NOMO-1 (cell line): ENCODE results near the gene DIP2C.
A peak's percentile ranks its signal among the peaks of the same experiment; 100 is the strongest.

Experiments used
- DNase-seq, 2 experiments: peaks; one replicate each; lab custom pipeline; 2025; ENCODE audit not compliant: unreplicated experiment in 2 of 2; lab: John Stamatoyannopoulos, UW

DIP2C gene

DNA sequence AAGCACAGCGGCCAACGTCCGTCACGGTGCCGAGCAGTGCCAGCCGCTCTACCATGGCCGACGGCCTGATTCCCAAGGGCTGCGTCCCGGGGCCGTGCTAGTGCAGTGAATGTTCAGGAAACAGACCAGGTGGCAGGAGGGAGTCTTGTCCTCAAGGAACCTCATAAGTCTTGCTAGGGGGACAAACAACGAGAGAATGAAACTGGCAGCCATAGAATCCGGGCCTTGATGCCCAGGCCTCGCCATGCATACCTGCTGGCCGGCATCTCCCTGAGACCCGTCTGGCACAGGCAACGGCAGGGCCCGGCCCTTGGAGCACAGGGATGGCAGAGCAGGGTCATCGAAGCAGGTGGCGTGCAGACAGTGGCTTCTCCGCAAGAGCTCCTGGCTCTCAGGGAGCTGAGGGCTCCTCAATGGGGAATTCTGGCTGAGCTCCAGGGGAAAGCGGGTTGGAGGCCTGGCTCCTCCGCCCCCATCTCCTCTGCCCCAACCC is 58.8 kb downstream of the DIP2C start:
- DNase-seq, result no peak

DNA sequence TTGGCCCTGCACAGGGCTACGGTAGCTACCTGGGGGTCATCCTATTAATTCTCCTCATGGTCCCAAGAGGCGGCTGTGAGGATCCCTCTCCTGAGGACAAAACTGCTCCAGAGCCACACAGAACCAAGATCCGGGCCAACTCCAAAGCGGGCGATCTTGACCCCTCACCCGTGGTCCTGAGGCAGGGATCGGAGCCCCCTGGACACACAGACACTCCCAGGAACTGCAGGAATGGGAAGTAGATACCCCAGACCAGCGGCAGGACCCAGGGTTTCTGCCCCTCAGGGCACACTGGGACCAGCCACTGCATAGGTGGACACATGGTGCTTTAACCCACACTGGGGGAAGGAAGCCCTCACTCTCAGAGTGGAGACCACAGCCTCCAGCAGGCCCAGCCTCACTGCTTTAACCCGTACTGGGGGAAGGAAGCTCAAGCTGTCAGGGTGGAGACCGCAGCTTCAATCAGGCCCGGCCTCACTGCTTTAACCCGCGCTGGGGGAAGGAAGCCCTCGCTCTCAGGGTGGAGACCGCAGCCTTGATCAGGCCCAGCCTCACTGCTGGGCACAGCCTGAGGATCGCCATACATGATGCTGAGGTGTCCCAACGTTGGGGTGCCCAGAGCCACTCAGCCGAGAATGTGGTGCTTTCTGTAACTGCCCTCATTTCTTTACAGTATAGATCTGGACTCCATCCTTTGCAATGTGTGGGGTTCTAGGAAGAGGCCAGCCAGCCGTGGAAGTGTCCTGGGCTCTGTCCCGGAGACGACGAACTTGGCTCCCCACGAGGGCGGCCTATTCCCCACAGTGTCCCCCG is 60.1 kb downstream of the DIP2C start:
- no peak for DNase-seq

DNA sequence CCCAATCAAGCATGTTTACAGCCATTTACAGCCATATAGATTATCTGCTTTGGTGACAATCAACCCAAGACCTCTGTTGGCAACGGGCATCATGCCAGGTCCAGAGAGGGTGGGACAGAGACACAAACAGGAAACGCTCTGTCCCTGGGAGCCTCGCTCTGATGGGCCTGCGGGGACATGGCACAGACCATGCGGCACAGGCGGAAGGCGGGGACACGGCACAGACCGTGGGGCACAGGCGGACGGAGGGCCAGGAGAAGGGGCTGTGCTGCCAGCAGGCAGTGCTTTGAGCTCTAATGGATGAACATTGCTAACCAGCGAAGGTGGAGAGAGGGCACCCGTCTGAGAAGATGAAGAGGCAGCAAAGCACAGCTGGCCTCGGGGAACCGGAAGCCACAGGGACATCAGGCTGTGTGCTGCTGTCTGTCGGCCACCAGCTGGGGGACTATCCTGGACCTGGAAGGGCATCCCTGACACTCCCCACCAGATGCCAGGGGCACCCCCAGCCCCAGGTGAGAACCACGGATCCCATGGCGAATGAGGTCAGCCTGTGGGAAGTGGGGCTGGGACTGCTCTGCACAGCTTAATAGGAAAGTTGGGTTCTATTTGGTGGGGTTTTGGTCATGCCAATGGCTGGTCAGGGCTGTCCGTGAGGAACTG is 61.0 kb downstream of the DIP2C start:
- DNase-seq, result no peak

DNA sequence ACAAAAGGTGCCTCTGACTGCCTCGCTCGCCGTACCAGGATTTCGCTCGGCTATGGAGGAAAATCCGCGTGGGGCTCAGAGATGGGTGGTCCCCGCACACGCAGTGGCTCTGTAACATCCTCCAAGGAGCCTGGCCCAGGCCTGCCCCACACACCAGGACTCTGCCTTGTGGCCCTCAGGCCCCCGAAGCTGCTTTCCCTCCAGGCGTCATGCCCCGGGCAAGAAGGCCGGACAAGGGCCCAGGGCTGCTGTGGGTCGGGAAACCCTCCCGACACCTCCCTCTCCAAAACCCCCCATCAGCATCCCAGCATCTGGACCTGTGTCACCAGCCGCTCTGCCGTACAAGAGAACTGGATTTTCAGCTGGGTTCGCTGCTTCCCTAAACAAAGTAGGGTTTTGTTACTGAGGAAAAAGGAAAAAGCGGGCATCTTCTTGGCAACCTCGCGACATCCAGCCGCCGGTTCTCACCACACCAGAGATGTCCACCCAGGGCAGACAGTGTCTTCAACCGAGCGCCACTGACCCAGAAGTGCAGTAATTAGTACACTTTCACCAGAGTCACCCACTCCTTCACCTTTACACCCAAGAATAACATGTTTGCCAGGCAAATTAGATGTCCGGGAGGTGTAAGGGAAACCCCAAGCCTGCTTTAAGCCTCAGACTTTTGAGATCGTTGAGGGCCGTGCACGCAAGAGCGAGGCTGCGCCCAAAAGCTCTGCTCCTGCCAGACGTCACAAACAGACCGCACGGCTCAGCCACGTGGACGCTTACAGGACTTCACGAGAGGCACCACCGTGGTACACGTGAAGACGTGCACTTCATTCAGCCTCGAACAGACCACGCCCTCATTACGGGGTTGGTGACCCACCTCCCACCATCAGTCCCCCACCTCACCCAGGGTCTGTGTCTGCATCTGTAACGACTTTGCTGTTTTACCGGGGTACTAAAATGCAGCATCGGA is 62.2 kb downstream of the DIP2C start:
- no peak for DNase-seq

DNA sequence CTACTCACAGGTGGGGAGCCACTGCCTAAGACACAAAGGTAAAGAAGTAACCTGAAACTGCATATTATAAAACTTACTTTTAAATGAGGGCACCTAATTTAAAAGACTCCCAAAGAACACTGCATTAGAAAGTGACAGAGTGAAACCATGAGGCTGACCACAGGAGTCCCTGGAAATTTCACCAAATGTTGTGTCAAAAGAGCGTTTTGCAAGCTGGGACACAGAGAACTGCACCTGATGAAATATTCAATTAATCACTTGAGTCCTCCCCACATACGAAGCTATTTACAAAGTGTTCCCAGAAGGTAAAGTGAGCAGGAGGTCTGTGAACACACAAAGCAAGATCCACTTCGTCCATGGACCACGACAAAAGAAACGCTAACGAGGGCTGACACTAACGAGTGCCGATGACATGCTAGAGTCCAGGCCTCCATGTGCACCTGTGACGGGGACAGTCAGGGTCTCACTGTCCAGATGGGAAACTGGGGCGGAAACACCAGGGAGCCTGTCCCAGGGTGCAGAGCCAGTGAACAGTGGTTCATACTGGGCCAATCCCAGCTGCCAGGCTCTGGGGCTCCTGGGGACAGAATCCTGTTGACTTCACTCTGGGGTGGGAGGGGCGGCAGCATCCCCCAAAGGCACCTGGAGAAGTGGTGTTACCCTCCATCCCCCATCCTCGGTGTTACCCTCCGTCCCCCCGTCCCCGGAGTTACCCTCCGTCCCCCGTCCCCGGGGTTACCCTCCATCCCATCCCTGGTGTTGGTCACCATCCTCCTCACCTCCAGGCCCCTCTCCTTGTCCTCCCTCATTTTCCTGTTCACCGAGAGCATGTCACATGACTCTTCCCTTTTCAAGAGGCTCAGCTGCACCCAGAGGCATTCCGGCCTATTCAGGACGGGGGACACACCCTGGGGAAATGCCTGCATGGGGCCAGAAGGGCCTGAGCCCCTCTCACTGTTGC is 63.4 kb downstream of the DIP2C start:
- no peak for DNase-seq

DNA sequence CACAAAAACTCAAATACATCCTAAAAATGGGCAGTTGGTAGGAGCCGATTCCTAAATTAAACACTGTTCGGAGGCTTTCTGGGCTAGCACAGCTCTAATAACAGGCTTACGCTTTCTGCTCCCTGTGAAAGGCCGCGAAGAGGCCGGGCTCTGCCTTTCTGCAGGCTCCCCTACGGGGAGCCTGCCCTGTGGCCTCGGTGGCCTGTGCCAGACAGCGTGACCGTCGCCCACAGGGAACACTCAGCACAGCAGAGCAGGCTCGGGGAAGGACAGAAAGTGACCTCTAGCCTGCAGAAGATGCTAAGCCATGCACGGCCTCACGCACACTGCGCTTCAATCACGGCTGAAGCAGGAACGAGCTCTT is 64.2 kb downstream of the DIP2C start:
- DNase-seq, result no peak

DNA sequence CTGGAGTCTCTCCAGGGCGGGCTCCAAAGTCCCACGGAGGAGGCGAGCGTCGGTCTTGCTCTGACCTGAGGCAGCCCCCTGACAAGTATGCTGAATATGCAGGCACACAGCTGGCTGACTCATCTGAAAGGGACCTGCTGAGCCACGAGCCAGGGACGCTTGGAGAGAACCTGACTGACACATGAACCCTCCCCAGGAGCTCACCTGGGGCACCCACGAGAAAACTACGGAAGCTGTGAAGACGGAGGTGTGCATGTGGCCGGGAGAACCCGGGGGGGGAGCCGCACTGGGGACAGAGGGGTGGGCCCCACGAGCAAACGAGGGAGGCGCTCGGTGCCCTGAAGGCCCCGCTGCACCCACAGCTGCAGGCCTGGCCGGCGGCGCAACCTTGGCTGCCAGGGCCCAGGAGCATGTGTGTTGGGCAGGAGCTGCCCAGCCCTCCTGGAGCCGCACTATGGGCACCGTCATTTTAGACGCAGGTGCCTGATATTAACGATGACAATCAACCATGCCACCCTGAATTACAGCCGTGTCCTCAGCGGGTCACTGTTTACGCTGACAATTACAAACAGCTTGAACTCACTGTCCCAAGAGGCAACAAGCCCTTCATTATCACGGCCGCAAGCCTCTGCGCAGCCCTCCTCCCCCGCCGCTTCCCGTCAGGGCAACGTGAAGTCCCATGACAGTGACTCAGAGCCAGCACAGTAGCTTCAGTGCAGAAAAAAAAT is 64.7 kb downstream of the DIP2C start:
- no peak for DNase-seq

DNA sequence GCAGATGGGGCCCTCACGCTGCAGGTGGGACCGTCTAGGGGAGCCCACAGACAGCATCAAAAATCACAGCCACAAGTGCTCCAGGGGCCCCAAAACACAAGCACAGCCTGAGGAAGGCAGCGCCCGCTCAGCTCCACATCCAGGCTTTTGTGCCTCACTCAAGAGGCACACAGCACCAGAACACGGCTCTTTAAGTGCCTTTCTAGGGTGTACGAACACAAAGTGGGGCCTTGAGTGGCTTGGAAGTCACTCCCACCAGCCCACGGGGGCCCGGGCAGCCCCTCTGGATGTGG is 65.2 kb downstream of the DIP2C start:
- DNase-seq, result no peak

DNA sequence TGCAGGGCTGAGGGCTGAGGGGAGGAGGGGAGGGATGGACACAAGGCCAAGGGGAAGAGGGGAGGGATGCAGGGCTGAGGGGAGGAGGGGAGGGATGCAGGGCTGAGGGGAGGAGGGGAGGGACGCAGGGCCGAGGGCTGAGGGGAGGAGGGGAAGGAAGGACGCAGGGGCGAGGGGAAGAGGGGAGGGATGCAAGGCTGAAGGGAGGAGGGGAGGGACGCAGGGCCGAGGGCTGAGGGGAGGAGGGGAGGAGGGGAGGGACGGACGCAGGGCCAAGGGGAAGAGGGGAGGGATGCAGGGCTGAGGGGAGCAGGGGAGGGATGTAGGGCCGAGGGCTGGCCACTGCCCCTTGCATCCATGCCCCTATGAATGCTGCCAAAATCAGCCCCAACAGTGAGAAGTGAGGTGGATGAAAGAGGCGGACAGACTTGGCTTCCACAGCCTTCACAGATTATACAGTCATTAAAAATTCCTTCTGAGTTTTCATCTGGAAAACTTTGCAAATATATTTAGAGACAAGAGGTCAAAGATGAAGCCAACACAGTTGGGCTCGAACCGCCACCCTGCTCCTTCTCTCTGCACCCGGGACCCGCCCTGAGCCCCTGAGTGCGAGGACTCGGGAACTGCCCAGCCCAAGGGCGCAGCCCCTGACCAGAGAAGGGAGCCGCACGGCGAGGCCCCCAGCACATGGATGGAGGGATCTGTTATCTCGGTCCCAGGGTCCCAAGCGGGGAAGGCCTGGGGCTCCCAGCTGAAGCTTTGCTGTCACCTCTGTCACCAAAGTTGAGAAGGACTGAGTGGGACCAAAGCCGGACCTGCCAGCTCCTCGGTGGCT is 65.8 kb downstream of the DIP2C start:
- no peak for DNase-seq

DNA sequence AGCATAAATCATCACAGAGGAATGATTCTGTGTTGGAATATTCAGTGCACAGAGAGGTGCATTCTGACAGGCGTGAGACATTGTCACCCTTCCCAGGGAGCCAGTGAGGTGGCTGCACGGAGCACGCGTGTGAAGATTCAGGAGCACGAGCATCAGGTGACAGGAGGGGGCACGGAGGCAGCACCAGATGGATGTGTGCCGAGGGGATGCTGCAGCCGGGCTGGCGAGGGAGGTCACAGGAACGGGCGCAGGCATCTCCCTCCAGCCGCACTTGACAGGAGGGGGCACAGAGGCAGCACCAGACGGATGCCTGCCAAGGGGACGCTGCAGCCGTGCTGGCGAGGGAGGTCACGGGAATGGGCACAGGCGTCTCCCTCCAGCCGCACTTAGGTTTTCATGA is 66.5 kb downstream of the DIP2C start:
- DNase-seq, result no peak

DNA sequence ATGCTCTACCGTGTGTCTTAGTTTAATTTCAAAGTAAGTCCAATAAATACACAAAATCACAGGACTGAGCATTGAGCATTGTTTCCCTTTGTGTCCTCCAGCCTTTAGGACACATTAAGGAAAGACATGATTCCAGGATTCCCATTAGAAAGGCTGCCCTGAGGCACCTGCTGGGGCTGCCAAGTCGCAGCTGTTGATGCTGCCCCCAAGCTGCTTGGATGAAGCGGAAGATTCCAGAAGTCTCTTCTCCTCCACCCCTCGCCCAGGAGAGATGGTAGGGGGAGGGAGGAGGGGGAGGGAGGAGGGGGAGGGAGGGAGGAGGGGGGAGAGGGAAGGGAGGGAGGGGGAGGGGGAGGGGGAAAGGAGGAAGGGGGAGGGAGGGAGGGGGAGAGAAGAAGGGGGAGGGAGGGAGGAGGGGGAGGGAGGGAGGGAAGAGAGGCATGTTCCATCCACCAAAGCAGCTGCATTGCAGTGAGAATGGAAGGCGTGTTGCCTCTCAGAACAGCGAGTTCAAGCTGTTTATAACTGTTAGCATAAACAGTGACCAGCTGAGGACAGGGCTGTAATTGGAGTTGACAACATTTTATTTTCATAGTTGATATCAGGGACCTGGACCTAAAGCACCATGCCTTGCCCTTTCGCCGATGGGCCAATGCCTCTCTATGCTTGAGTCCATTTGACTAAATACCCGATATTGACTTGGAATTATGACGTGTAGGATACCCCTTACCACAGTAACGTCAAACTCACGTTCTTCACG is 67.3 kb downstream of the DIP2C start:
- DNase-seq, result peak; percentile 58 to 93

DNA sequence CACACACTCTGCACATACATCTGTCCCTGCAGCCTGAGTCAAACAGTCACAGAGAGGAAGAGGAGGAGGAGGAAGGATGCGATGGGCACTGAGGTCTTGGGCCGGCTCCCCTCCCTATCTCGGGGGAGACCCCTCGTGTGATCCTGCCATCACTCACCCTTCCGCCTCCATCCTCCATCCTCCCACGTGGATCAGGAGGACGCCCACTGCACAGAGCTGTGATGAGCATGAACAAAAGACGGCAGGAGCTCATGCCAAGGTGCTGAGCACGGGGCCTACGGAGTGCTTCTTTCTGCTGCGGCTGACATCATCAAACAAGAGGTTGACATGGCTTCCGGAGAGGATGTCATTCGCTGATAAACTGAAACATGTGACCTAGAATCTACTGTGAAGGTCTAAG is 68.0 kb downstream of the DIP2C start:
- no peak for DNase-seq

DNA sequence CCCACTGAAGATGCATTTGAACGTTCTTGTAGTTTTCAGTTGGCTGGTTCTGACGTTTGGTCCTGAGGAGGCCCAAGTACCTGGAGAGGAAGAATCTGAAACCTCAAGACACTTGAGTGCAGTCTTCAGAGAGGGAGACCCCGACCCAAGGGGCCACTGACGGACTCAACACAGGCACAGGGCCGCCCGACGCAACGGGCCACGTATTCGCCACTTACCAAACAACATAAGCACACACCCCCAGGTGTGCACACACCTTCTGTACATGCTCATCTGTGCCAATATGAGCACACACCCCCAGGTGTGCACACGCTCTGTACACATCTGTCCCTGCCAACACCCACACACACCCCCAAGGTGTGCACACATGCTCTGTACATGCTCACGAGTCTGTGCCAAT is 68.5 kb downstream of the DIP2C start:
- DNase-seq, result no peak

DNA sequence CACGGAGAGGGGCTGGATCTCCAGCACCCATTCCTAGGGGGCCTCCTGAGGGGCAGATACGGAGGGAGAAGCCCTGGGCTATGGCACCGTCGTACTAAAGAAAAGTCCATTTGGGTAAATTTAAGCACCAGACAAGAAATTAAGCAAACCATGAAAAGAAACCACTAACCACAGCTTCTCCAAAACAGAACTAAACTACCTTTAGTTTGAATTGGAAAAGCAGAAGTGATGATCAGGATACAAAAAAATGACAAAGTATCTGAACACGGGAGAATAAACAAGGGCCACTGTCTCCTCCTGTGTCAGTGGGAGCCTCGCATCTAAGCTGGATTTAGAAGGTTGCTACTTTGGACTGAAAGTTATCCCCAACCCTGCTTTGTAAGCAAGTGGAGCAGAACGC is 69.1 kb downstream of the DIP2C start:
- peak; percentile 64 to 92 for DNase-seq

DNA sequence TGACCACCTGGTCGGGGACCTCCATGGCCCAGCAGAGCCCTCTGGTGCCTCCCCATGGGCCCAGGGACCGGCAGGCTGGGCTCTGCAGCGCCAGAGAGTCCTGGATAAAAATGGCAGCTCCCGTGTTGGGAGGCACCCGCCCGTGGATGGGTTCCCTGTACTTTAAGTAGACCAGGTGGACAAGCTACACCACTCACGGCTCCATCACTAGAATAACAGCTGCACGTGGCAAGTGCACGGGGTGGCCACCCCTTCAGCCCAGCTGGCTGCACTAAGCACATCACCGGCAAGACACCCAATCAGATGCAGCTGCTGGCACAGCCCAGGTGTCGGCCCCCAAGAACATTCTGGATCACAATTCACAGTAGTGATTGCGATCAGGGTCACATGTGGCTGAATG is 69.8 kb downstream of the DIP2C start:
- DNase-seq, result no peak

DNA sequence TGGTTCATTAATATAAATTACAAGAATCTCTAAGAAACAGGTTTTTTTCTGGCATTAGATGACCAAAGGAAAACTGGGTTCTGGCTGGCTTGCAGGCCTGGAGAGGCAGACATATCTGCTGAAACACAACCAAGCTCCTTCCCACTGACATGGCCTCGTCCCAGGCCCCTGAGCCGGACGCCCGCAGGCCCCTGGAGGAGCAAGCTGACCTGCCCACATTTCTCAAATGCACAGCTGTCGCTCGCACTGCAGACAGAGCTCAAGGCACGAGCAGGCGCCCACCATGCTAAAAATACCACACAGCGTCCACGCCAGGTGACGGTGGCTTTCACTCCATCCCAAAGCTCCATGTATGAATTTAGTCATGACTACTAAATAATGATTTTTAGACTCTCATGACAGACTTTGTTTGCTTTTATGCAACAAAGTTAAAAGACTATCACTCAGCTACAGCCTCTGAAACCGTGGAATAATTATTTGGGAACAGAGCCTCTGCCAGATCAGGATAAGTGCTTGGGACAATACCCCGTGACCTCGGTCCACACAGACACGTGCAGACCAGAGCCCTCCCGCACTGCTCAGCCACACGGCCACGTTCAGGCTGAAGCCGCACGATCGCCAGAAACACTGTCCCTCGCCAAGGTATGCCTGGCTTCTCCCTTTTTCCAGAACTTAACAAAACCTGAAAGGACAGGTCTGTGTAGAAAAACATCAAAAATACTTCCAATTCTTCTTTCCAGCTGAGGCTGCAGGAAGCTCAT is 71.1 kb downstream of the DIP2C start:
- DNase-seq, result no peak

DNA sequence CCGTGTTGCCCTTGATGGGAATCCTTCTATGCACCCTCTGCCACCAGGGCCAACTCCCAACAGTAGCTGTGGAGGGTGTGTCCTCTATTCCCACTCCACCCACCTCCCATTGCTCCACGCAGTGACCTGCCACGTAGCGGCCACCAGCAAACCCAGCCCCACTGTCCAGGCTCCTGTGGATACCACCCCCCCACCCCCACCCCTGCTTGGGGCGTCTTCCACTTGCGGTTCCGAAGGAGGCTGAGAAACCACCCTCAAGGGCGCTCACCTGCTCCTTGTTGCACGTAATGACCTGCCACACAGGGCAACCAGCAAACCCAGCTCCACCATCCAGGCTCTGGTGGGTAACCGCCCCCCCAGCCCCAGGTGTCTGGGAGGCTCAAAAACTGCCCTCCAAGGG is 72.0 kb downstream of the DIP2C start:
- DNase-seq, result no peak
